PC-9 (cell line): ENCODE results near the gene TMEM240. TPM values are rescaled to one million over a fixed set of nuclear protein-coding genes. Genes with fewer than 3 reads are reported as not detected.
"Not testable (repeated sequence)": the region's sequence is repeated elsewhere in the genome, so short reads cannot be mapped to it uniquely, and the experiment has no call there.

Experiments used
- BruUV-seq: library from RNA; stranded (reverse); fragments of 400-500 nt; replicated peaks from 2 replicates; lab custom pipeline; 2021; lab: Mats Ljungman, UMichigan
- CTCF ChIA-PET: fragments of 300-600 bp; sonication (Branson Sonifier 250); formaldehyde crosslinking; loops from one replicate; lab custom pipeline; 2022; ENCODE audit warnings: antibody characterized with exemption; lab: Charles Lee
- POLR2A ChIA-PET: fragments of 300-600 bp; sonication (Branson Sonifier 250); formaldehyde crosslinking; loops from one replicate; lab custom pipeline; 2022; ENCODE audit warnings: antibody characterized with exemption; ENCODE audit not compliant: unreplicated experiment; lab: Charles Lee
- DNase-seq, 2 experiments: peaks; one replicate each; pipeline versions ENCODE4 v3.0.0 to v3.0.0-alpha.2; 2015 to 2022; ENCODE audit warnings: mixed read lengths in 1 of 2
- H2AFZ ChIP-seq: fragments of 200-600 bp; sonication (generic); 2 replicates; pipeline ENCODE4 v1.8.1; 2017; ENCODE audit warnings: antibody characterized with exemption
- H3F3A ChIP-seq: fragments of 200-600 bp; sonication (generic); 2 replicates; pipeline ENCODE4 v1.8.1; 2017; ENCODE audit warnings: antibody characterized with exemption, mild to moderate bottlenecking, low read depth; ENCODE audit not compliant: insufficient read depth
- H3K27ac ChIP-seq: fragments of 200-600 bp; sonication (generic); 2 replicates; pipeline ENCODE4 v1.6.1; 2016; ENCODE audit warnings: mixed run types
- H3K27me3 ChIP-seq: fragments of 200-600 bp; sonication (generic); 2 replicates; pipeline ENCODE4 v1.6.1; 2016; ENCODE audit warnings: low read depth, mixed run types; ENCODE audit not compliant: insufficient read depth
- H3K36me3 ChIP-seq: fragments of 200-600 bp; sonication (generic); 2 replicates; pipeline ENCODE4 v1.6.1; 2016; ENCODE audit warnings: low read depth, mixed run types
- H3K4me1 ChIP-seq: fragments of 200-600 bp; sonication (generic); replicated peaks from 2 replicates; pipeline ENCODE4 v1.6.1; 2016; ENCODE audit warnings: mixed run types; ENCODE audit not compliant: insufficient read depth
- H3K4me2 ChIP-seq: fragments of 200-600 bp; sonication (generic); 2 replicates; pipeline ENCODE4 v1.6.1; 2017; ENCODE audit warnings: mixed run types
- H3K4me3 ChIP-seq: fragments of 200-600 bp; sonication (generic); 2 replicates; pipeline ENCODE4 v1.6.1; 2016; ENCODE audit warnings: mixed run types
- H3K79me2 ChIP-seq: fragments of 200-600 bp; sonication (generic); 2 replicates; pipeline ENCODE4 v1.6.1; 2017; ENCODE audit warnings: low read depth, mixed run types
- H3K9me2 ChIP-seq: fragments of 200-600 bp; sonication (generic); 2 replicates; pipeline ENCODE4 v1.8.1; 2017; ENCODE audit warnings: mild to moderate bottlenecking; ENCODE audit not compliant: insufficient read depth
- H3K9me3 ChIP-seq: fragments of 200-600 bp; sonication (generic); 2 replicates; pipeline ENCODE4 v1.8.1; 2016; ENCODE audit warnings: low read depth; ENCODE audit not compliant: insufficient read depth
- H4K20me1 ChIP-seq: fragments of 200-600 bp; sonication (generic); 2 replicates; pipeline ENCODE4 v1.8.1; 2017; ENCODE audit not compliant: insufficient read depth
- CTCF ChIP-seq: fragments of 200-600 bp; sonication (generic); conservative IDR thresholded peaks from 2 replicates; pipeline ENCODE4 v1.6.1; 2017; ENCODE audit warnings: mixed run types, antibody characterized with exemption, mild to moderate bottlenecking, moderate library complexity
- EZH2 ChIP-seq: fragments of 200-600 bp; sonication (generic); IDR thresholded peaks from 2 replicates; pipeline ENCODE4 v1.8.0; 2017; ENCODE audit warnings: antibody characterized with exemption, low read depth
- intact Hi-C: fragments of 100-400 bp; cut with micrococcal nuclease; formaldehyde crosslinking; loops from one replicate; pipeline ENCODE4 v1.10.0; 2022; ENCODE audit not compliant: unreplicated experiment
- total RNA-seq: library from RNA; stranded (reverse); gene quantifications from 2 replicates; pipeline ENCODE4 v1.2.3, GENCODE V29; 2021

The TMEM240 gene
- total RNA-seq, 1 experiment from 2014 or later, result 8.3 TPM

- intact Hi-C loops, result no loop called here
- ChIA-PET POLR2A (no interaction called here), CTCF (no interaction called here)
- Histone ChIP-seq H3K9me2 (no peaks in the 10 kb centered on the region), H3K27ac (no peak overlapping the region), H3K36me3 (0 out of 2 replicates have a peak, but pooled peaks cover 17% of the 10 kb centered on the region), H3K4me1 (no peaks in the 10 kb centered on the region), H3K27me3 (no peaks in the 10 kb centered on the region), H3K79me2 (peaks cover 31% of the 10 kb centered on the region), H2AFZ (no peak overlapping the region), H3K4me3 (no peak overlapping the region), H3K9me3 (no peaks in the 10 kb centered on the region), H3F3A (peaks cover 17% of the 10 kb centered on the region; the same call in 1 of the 2 replicates), H3K4me2 (no peak overlapping the region), H4K20me1 (peaks cover 47% of the 10 kb centered on the region)
- no TSS peak for BruUV-seq
- no peak for TF ChIP-seq CTCF
- TF ChIP-seq EZH2, result no peak
- no peak for DNase-seq
Measured at GRCh38 chr1:1560178-1560577, 19.8 kb upstream of the TMEM240 start.

DNA sequence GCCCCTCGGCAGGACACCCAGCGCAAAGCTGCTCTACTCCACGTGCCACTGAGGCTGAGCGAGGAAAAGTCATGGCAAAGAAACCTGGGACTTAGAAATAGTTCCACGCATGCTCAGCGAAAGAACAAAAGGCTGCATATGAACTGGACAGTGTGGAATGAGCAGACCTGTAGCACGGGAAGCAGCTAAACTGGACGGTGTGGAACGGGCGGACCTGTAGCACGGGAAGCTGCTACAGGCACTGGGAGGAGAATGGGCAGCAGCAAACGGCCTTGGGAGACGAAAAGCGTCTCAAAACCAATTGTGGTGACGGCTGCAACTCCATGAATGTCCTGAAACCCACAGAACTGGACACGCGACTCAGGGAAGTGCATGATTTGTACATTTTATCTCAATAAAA lies 18.6 kb upstream of the TMEM240 start:
- Histone ChIP-seq H3K9me3 (no peaks in the 10 kb centered on the region), H3F3A (peaks cover 17% of the 10 kb centered on the region; the same call in 1 of the 2 replicates), H3K36me3 (0 out of 2 replicates have a peak, but pooled peaks cover 10% of the 10 kb centered on the region), H3K9me2 (no peaks in the 10 kb centered on the region), H2AFZ (no peak overlapping the region), H3K4me2 (no peak overlapping the region), H4K20me1 (peaks cover 45% of the 10 kb centered on the region), H3K27me3 (no peaks in the 10 kb centered on the region), H3K4me1 (no peaks in the 10 kb centered on the region), H3K79me2 (peaks cover 24% of the 10 kb centered on the region), H3K27ac (no peak overlapping the region), H3K4me3 (no peak overlapping the region)
- intact Hi-C loops, result no loop called here
- TF ChIP-seq CTCF, result no peak
- TF ChIP-seq EZH2, result no peak
- no TSS peak for BruUV-seq
- ChIA-PET POLR2A (no interaction called here), CTCF (no interaction called here)
- no peak for DNase-seq

- intact Hi-C loops, result no loop called here
- Histone ChIP-seq H3F3A (peaks cover 17% of the 10 kb centered on the region; the same call in 1 of the 2 replicates), H3K27me3 (no peaks in the 10 kb centered on the region), H3K27ac (no peak overlapping the region), H3K9me2 (no peaks in the 10 kb centered on the region), H3K4me3 (no peak overlapping the region), H3K36me3 (0 out of 2 replicates have a peak, but pooled peaks cover 5% of the 10 kb centered on the region), H3K9me3 (no peaks in the 10 kb centered on the region), H3K79me2 (peaks cover 19% of the 10 kb centered on the region), H3K4me1 (no peaks in the 10 kb centered on the region), H4K20me1 (peaks cover 42% of the 10 kb centered on the region), H2AFZ (no peak overlapping the region), H3K4me2 (no peak overlapping the region)
- no peak for DNase-seq
- ChIA-PET CTCF (no interaction called here), POLR2A (no interaction called here)
- no TSS peak for BruUV-seq
- no peak for TF ChIP-seq EZH2
- TF ChIP-seq CTCF, result no peak
Measured at GRCh38 chr1:1558591-1558990, 18.2 kb upstream of the TMEM240 start.

GRCh38 chr1:1557688-1558087 lies 17.3 kb upstream of the TMEM240 start:
- H2AFZ ChIP-seq, H3K36me3 ChIP-seq, H3K4me3 ChIP-seq, DNase-seq, BruUV-seq, intact Hi-C loops, H3K27me3 ChIP-seq, H3K4me1 ChIP-seq, H3K9me3 ChIP-seq, POLR2A ChIA-PET, H3K4me2 ChIP-seq, H3K27ac ChIP-seq, CTCF ChIA-PET, H3K9me2 ChIP-seq: not testable (repeated sequence)
- Histone ChIP-seq H4K20me1 (peaks cover 35% of the 10 kb centered on the region), H3F3A (peaks cover 23% of the 10 kb centered on the region; the same call in 1 of the 2 replicates), H3K79me2 (peaks cover 18% of the 10 kb centered on the region)

DNA sequence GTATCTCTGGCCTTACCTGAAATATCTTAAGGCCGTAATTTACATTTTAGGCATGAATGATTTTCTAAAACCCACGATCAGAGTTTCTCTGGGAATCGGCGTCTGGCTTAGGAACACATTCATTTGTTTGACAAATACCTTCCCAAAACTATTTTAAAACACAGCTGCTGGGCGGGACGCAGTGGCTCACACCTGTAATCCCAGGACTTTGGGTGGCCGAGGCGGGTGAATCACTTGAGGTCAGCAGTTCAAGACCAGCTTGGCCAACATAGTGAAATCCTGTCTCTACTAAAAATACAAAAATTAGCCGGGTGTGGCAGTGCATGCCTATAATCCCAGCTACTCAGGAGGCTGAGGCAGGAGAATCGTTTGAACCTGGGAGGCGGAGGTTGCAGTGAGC lies 16.5 kb upstream of the TMEM240 start:
- H3K4me1 ChIP-seq, H3K27me3 ChIP-seq, intact Hi-C loops, H3K36me3 ChIP-seq, CTCF ChIA-PET, H3K4me3 ChIP-seq, DNase-seq, H3K9me2 ChIP-seq, H3K9me3 ChIP-seq, BruUV-seq, H3K27ac ChIP-seq, H3K4me2 ChIP-seq, H2AFZ ChIP-seq, POLR2A ChIA-PET: not testable (repeated sequence)
- peaks cover 35% of the 10 kb centered on the region for H4K20me1 ChIP-seq
- H3F3A ChIP-seq, result peaks cover 25% of the 10 kb centered on the region; the same call in 1 of the 2 replicates
- H3K79me2 ChIP-seq, result peaks cover 17% of the 10 kb centered on the region
